ENCODE measurements around the gene RGS3.

The RGS3 gene

DNA sequence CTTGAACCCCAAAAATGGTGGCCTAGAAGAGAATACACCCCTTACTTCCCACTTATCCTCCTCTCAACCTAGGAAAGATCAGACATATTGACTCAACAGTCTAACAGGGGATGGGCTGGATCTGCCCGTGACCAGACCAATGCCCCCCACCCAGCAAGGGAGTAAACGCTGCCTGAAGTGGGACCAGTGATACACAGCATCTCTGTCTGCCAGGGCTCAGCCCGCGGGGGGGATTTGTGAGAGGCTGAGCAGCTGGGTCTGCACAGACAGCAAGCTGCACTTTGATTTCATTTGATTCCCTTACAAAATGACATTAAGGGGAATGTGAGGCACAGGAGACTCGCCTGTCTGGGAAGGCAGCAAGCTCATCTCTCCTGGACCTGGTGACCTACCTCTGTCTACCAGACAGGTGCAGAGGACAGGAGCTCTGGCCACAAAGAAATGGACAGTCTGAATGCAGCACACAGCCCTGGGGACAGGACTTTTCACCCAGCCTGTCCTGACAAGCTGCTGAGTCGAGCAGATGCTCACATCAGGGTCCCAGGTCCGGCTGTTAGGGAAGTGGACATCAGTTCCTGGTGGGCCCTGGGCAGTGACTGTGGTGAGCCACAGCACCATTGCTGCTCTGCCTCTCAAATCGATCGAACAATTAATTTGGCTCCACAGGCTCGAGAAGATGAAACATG lies 79.9 kb downstream of the RGS3 start:
- Mint-ChIP-seq H3K9me3 (no peaks in the 10 kb centered on the region), H3K4me3 (no peak overlapping the region), H3K4me1 (peaks cover 87% of the 10 kb centered on the region), H3K27ac (no peak overlapping the region), H3K27me3 (ENCODE audit: low read depth, poor library complexity) (peaks cover 7% of the 10 kb centered on the region), H3K36me3 (ENCODE audit: low read depth) (no peaks in the 10 kb centered on the region)
- no peak for TF ChIP-seq CTCF (IDR thresholded peaks at IDR 0.05)
- no peak for DNase-seq

GRCh38 chr9:113543982-113544303 lies 80.4 kb downstream of the RGS3 start:
- Mint-ChIP-seq H3K27me3 (ENCODE audit: low read depth, poor library complexity) (peaks cover 7% of the 10 kb centered on the region), H3K9me3 (no peaks in the 10 kb centered on the region), H3K4me3 (no peak overlapping the region), H3K36me3 (ENCODE audit: low read depth) (no peaks in the 10 kb centered on the region), H3K4me1 (peaks cover 89% of the 10 kb centered on the region), H3K27ac (no peak overlapping the region)
- TF ChIP-seq CTCF (IDR thresholded peaks at IDR 0.05): no peak
- no peak for DNase-seq

GRCh38 chr9:113545068-113545467 lies 81.5 kb downstream of the RGS3 start:
- no peaks in the 10 kb centered on the region for H3K36me3 Mint-ChIP-seq (ENCODE audit: low read depth)
- peaks cover 3% of the 10 kb centered on the region for H3K27me3 Mint-ChIP-seq (ENCODE audit: low read depth, poor library complexity)
- H3K4me3 Mint-ChIP-seq: no peak overlapping the region
- no peak for DNase-seq
- TF ChIP-seq CTCF (IDR thresholded peaks at IDR 0.05): no peak
- no peak overlapping the region for H3K27ac Mint-ChIP-seq
- H3K4me1 Mint-ChIP-seq: peaks cover 94% of the 10 kb centered on the region
- no peaks in the 10 kb centered on the region for H3K9me3 Mint-ChIP-seq

DNA sequence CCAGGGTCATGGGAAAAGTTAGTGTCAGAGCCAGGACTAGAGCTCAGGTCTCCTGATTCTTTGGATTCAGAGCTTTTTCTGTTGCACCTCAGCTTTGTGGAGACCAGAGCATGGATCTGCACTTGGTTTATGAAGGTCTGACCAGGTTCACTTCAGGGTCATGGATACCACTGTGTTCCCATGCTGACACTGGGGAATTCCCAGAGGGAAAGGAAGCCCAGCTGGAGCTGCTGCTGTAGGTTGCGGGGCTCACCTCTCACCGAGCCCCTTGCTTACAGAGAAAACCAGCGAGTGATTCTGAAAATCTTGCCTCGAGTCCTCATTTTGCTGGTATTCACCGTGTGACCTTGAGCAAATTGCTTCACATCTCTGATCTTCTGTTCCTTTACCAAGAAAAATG lies 83.0 kb downstream of the RGS3 start:
- DNase-seq: no peak
- H3K27ac Mint-ChIP-seq: no peak overlapping the region

DNA sequence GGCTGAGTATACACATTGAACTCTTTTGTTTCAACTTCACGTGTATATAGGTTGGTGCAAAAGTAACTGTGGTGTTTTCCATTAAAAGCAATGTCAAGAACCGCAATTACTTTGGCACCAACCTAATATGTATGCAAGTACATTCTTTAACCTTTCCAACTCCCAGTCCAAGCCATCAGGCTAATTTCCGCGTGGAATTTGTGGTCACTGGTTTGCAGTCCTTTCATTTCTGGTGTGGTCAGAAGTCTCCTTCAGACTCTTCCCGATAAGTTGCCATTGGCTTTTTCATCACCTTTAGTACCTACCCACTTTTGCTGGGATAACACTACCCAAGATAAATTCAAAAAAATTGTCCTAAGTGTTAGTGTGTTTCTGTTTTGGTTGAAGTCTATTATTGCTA lies 84.0 kb downstream of the RGS3 start:
- peaks cover 3% of the 10 kb centered on the region for H3K27me3 Mint-ChIP-seq (ENCODE audit: low read depth, poor library complexity)
- no peak overlapping the region for H3K4me3 Mint-ChIP-seq
- H3K36me3 Mint-ChIP-seq (ENCODE audit: low read depth): no peaks in the 10 kb centered on the region
- no peak for TF ChIP-seq CTCF (IDR thresholded peaks at IDR 0.05)
- no peak overlapping the region for H3K27ac Mint-ChIP-seq
- no peak for DNase-seq
- H3K4me1 Mint-ChIP-seq: peaks cover 70% of the 10 kb centered on the region
- peaks cover 4% of the 10 kb centered on the region for H3K9me3 Mint-ChIP-seq

More for the DNA sequence above, 83.0 kb downstream of the RGS3 start:
- H3K4me1 Mint-ChIP-seq: peaks cover 79% of the 10 kb centered on the region
- no peak overlapping the region for H3K4me3 Mint-ChIP-seq
- TF ChIP-seq CTCF (IDR thresholded peaks at IDR 0.05): no peak
- H3K27me3 Mint-ChIP-seq (ENCODE audit: low read depth, poor library complexity): peaks cover 3% of the 10 kb centered on the region
- peaks cover 4% of the 10 kb centered on the region for H3K9me3 Mint-ChIP-seq
- no peaks in the 10 kb centered on the region for H3K36me3 Mint-ChIP-seq (ENCODE audit: low read depth)
